Measurements from ENCODE around the gene PCED1B.

Gene PCED1B

GRCh38 chr12:47231456-47231855 lies 152.0 kb downstream of the PCED1B start:
- DNase-seq (ENCODE audit: low read depth in 2 of 2): no peak

- no peak for DNase-seq (ENCODE audit: low read depth in 2 of 2)
Observed at GRCh38 chr12:47234576-47235141, 155.2 kb downstream of the PCED1B start.

DNA sequence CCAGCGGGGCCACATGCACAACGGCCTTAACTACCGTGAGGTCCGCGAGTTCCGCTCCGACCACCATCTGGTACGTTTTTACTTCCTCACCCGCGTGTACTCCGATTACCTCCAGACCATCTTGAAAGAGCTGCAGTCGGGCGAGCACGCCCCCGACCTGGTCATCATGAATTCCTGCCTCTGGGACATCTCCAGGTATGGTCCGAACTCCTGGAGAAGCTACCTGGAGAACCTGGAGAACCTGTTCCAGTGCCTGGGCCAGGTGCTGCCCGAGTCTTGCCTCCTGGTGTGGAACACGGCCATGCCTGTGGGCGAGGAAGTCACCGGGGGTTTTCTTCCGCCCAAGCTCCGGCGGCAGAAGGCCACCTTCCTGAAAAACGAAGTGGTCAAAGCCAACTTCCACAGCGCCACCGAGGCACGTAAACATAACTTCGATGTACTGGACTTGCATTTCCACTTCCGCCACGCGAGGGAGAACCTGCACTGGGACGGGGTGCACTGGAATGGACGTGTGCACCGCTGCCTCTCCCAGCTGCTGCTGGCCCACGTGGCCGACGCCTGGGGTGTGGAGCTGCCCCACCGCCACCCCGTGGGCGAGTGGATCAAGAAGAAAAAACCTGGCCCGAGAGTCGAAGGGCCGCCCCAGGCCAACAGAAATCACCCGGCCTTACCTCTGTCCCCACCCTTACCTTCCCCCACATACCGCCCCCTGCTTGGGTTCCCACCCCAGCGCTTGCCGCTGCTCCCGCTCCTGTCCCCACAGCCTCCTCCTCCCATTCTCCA lies 156.0 kb downstream of the PCED1B start:
- DNase-seq (ENCODE audit: low read depth in 2 of 2): no peak

GRCh38 chr12:47236109-47236714 lies 156.8 kb downstream of the PCED1B start:
- DNase-seq (ENCODE audit: low read depth in 2 of 2): no peak

GRCh38 chr12:47237751-47238211 lies 158.4 kb downstream of the PCED1B start:
- DNase-seq (ENCODE audit: low read depth in 2 of 2): no peak

- DNase-seq (ENCODE audit: low read depth in 2 of 2): no peak
Observed at GRCh38 chr12:47238669-47239114, 159.3 kb downstream of the PCED1B start.

DNA sequence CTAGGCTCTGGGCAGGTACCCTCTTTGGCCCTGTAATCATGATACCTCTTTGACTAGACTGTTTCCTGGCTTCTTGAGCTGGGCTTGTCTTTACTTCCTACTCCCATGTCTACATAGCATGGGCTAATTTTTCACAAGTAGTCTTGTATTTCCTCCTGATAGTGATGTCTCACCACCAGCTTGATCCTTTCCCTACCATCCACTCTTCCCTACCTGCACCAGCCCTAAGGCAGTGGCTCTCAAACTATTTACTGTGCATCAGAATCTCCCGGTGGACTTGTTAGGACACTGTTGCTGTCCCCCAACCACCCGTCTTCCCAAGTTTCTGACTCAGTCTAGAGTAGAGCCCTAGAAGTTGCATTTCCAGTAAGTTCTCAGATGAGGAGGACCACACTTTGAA lies 163.0 kb downstream of the PCED1B start:
- no peak for DNase-seq (ENCODE audit: low read depth in 2 of 2)

- DNase-seq (ENCODE audit: low read depth in 2 of 2): no peak
Observed at GRCh38 chr12:47244835-47245234, 165.4 kb downstream of the PCED1B start.

DNA sequence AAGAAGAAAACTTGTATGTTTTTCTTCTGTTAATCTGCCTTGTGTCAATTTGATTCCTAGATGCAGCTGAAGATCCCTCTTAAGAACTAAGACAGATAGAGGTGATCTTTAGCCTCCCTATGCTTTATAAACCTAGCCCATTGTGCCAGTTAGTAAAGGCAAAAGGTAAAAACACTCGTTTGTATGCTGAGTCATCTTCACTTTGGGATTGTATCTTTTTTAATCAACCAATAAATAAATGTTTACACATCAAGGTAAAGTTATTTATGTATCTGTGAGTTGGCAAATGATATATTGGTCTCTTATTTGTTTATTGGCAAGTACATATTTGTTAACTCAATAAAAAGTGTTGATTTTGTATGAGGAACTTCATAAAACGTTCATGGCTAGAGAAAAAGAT lies 166.2 kb downstream of the PCED1B start:
- DNase-seq (ENCODE audit: low read depth in 2 of 2): no peak

DNA sequence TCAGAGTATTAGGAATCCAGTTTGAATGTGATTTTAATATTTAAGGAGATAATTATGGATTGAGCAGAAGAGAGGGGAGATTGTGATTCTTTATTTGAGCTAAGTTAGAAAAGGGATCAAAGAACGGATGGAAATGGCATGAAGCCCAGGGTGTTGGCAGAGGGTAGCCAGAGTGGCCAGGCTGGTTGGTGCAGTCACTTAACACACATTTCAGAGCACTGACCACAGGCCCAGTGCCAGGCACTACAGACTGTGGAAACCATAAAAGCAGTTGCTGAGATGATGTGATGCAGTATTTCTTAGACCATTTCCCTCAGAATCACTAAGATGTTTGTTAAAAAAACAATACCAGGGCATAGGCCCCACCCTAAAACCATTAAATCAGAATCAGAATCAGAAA lies 168.0 kb downstream of the PCED1B start:
- DNase-seq (ENCODE audit: low read depth in 2 of 2): no peak

DNA sequence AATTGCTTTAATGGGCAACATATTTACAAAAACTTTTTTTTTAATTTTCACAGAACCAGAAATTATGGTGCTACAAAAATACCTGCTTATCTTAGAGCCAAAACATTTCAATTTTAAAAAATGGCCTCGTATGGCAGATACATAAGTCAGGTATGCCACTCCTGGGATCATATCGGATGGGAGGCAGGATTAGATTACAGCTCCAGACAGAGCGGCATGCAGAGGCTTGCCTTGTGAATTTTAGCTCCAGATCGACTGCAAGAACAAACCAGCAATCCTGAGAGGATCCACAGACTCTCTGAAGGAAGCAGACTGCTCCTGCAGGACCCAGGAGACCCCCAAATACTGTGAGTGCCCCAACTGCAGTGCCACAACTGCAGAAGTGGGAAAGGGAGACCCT lies 169.7 kb downstream of the PCED1B start:
- no peak for DNase-seq (ENCODE audit: low read depth in 2 of 2)

DNA sequence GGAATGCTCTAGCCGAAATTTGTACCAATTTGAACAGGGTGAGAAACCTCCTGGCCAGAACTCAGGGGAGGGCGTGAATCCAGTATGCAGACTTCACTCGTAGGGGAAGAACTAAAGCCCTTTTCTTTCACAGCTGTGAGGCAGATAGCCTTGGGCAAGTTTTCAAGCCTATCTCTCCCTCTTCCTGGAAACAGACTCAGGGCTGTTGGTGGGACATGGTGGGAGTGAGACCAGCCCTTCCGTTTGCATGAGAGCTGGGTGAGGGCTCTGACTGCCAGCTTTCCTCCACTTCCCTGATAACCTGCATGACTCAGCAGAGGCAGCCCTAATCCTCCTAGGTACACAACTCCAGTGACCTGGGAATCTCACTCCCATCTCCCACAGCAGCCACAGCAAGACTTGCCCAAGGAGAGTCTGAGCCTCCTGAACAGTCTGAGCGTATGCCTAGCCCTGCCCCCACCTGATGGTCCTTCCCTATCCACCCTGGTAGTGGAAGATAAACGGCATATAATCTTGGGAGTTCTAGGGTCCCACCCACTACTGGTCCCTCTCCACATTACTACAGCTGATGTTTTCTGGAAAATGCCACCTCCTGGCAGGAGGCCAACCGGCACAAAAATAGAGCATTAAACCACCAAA lies 170.4 kb downstream of the PCED1B start:
- DNase-seq (ENCODE audit: low read depth in 2 of 2): no peak

GRCh38 chr12:47251919-47252318 lies 172.5 kb downstream of the PCED1B start:
- no peak for DNase-seq (ENCODE audit: low read depth in 2 of 2)

- no peak for DNase-seq (ENCODE audit: low read depth in 2 of 2)
Observed at GRCh38 chr12:47264951-47265350, 185.5 kb downstream of the PCED1B start.

GRCh38 chr12:47265391-47265790 lies 186.0 kb downstream of the PCED1B start:
- no peak for DNase-seq (ENCODE audit: low read depth in 2 of 2)

DNA sequence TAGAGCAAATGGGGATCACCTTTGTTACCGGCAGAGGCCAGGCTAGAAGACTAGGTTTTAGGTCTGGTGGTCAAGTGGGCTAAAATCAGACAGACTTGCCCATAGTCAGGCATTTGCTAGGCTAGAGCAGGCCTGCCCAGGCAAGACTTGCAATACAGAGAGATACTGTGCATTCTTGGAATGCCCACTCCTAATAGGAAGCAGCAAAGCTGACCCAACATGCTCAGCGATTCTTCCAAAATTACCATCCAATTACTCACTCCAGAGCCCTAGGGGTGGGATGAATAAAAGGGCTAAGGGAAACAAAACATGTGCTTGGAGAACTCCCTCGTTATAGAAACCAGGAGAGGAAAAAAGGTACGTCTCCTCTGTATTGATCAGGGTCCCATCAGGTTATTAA lies 188.2 kb downstream of the PCED1B start:
- no peak for DNase-seq (ENCODE audit: low read depth in 2 of 2)

- no peak for DNase-seq (ENCODE audit: low read depth in 2 of 2)
Observed at GRCh38 chr12:47268501-47269454, 189.4 kb downstream of the PCED1B start.

GRCh38 chr12:47269916-47270315 lies 190.5 kb downstream of the PCED1B start:
- DNase-seq (ENCODE audit: low read depth in 2 of 2): no peak

DNA sequence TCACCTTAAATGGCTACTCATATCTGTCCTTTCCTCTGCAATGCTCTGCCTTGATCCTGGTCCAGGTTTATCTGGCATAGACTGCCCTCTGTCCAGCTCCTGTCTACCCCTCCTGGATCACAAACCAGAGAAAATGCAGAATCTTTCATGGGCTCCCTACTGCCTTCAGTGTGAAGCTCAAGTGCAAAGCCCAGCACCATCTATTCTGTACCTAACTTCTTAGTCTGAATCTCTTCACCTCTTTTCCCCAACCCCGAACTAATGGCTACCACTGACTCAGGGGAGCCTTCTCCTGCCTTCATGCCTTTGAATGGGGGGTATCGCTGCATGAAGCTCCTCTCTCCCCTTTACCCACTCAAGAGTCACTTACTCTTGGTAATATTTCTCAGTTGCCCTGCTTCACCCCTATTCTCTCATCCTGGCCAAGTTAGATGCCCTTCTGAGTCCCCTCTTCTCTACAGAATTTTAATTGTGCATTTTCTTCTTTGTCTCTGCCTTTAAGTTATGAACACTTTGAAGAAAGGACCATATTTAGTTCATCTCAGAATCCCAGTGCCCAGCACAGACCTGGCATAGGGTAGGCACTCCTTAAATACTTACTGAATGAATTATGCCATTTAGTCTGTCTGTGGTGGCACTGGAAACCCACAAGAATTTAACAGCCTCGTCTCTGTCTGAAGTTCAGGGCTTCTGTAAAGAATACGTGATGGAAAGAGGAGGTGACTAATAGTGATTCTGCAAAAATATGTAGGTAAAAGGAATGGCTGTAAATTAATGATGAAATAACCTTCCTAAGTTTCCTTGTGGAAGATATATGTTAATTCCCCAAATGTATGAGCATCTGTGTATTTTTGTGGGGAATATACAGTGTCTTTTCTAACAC lies 191.6 kb downstream of the PCED1B start:
- no peak for DNase-seq (ENCODE audit: low read depth in 2 of 2)

- no peak for DNase-seq (ENCODE audit: low read depth in 2 of 2)
Observed at GRCh38 chr12:47271800-47272239, 192.4 kb downstream of the PCED1B start.
